Mesenchymal stem cell (in vitro differentiated cells and primary cell): ENCODE results near the gene ZEB2.
A peak's percentile ranks its signal among the peaks of the same experiment; 100 is the strongest.

ENCODE experiments used
- DNase-seq: peaks from one replicate; pipeline ENCODE4 v3.0.0-alpha.2; 2013
- H2AFZ ChIP-seq: one replicate; pipeline ENCODE4 v1.6.1; 2013; ENCODE audit warnings: low read depth, mild to moderate bottlenecking, control low read depth, inconsistent platforms, low read length, moderate library complexity
- H2AK5ac ChIP-seq: 2 replicates; pipeline ENCODE4 v1.6.1; 2013; ENCODE audit warnings: low read length, moderate library complexity, mild to moderate bottlenecking, inconsistent platforms; ENCODE audit not compliant: severe bottlenecking
- H2BK120ac ChIP-seq: one replicate; pipeline ENCODE4 v1.6.1; 2013; ENCODE audit warnings: low read depth, mild to moderate bottlenecking, inconsistent platforms, low read length, moderate library complexity
- H2BK12ac ChIP-seq, 2 experiments: one replicate each; pipeline ENCODE4 v1.6.1; 2013; ENCODE audit warnings: inconsistent platforms in 2 of 2, low read length in 2 of 2, mild to moderate bottlenecking in 2 of 2, moderate library complexity in 2 of 2, control low read depth in 1 of 2
- H2BK15ac ChIP-seq: one replicate; pipeline ENCODE4 v1.6.1; 2013; ENCODE audit warnings: mild to moderate bottlenecking, low read depth, inconsistent platforms; ENCODE audit not compliant: poor library complexity, severe bottlenecking
- H2BK5ac ChIP-seq: 2 replicates; pipeline ENCODE4 v1.6.1; 2013; ENCODE audit warnings: low read depth, mild to moderate bottlenecking, low read length, control low read depth, inconsistent platforms; ENCODE audit not compliant: poor library complexity, severe bottlenecking
- H3K14ac ChIP-seq, 2 experiments: one replicate each; pipeline ENCODE4 v1.6.1; 2013; ENCODE audit warnings: inconsistent platforms in 2 of 2, low read length in 2 of 2, control low read depth in 1 of 2, mild to moderate bottlenecking in 1 of 2, moderate library complexity in 1 of 2
- H3K18ac ChIP-seq, 2 experiments: one replicate each; pipeline ENCODE4 v1.6.1; 2013; ENCODE audit warnings: inconsistent platforms in 2 of 2, low read length in 2 of 2, control low read depth in 1 of 2, low read depth in 1 of 2, mild to moderate bottlenecking in 1 of 2
- H3K23ac ChIP-seq, 2 experiments: one replicate each; pipeline ENCODE4 v1.6.1; 2013; ENCODE audit warnings: inconsistent platforms in 2 of 2, low read length in 2 of 2, mild to moderate bottlenecking in 2 of 2, moderate library complexity in 2 of 2, control low read depth in 1 of 2
- H3K27ac ChIP-seq: 2 replicates; pipeline ENCODE4 v1.5.1; 2013; ENCODE audit warnings: mild to moderate bottlenecking, moderate library complexity, low read length, control low read depth, inconsistent platforms; ENCODE audit not compliant: poor library complexity, severe bottlenecking
- H3K27me3 ChIP-seq, 2 experiments: 2 replicates each; pipeline versions ENCODE4 v1.6.1 to v1.7.0; 2013; ENCODE audit warnings: low read length in 2 of 2, mild to moderate bottlenecking in 2 of 2, moderate library complexity in 2 of 2, control low read depth in 1 of 2, inconsistent platforms in 1 of 2; ENCODE audit not compliant: control insufficient read depth in 1 of 2, insufficient read depth in 1 of 2
- H3K36me3 ChIP-seq, 2 experiments: 2 replicates each; pipeline versions ENCODE4 v1.6.1 to v1.7.0; 2013; ENCODE audit warnings: low read length in 2 of 2, control low read depth in 1 of 2, inconsistent platforms in 1 of 2, low read depth in 1 of 2, mild to moderate bottlenecking in 1 of 2; ENCODE audit not compliant: insufficient read depth in 2 of 2, control insufficient read depth in 1 of 2
- H3K4ac ChIP-seq, 2 experiments: one replicate each; pipeline ENCODE4 v1.6.1; 2013; ENCODE audit warnings: inconsistent platforms in 2 of 2, low read length in 2 of 2, mild to moderate bottlenecking in 2 of 2, moderate library complexity in 2 of 2, control low read depth in 1 of 2, low read depth in 1 of 2
- H3K4me1 ChIP-seq: 2 replicates; pipeline ENCODE4 v1.6.1; 2013; ENCODE audit warnings: low read depth, low read length, control low read depth; ENCODE audit not compliant: control insufficient read depth, insufficient read depth
- H3K4me2 ChIP-seq: 2 replicates; pipeline ENCODE4 v1.6.1; 2013; ENCODE audit warnings: low read length, mild to moderate bottlenecking, inconsistent platforms; ENCODE audit not compliant: poor library complexity, severe bottlenecking
- H3K4me3 ChIP-seq, 2 experiments: 2 replicates each; pipeline versions ENCODE4 v1.5.1 to v1.7.0; 2013; ENCODE audit warnings: low read length in 2 of 2, mild to moderate bottlenecking in 2 of 2, control low read depth in 1 of 2, low read depth in 1 of 2; ENCODE audit not compliant: insufficient read depth in 1 of 2
- H3K79me1 ChIP-seq: replicated peaks from 2 replicates; pipeline ENCODE4 v1.6.1; 2013; ENCODE audit warnings: mild to moderate bottlenecking, control low read depth, low read length, inconsistent platforms; ENCODE audit not compliant: poor library complexity, severe bottlenecking
- H3K9ac ChIP-seq: 2 replicates; pipeline ENCODE4 v1.7.0; 2013; ENCODE audit warnings: mild to moderate bottlenecking, low read length, moderate library complexity
- H3K9me3 ChIP-seq: 2 replicates; pipeline ENCODE4 v1.7.0; 2013; ENCODE audit warnings: mild to moderate bottlenecking, low read length; ENCODE audit not compliant: control insufficient read depth
- H4K8ac ChIP-seq: one replicate; pipeline ENCODE4 v1.6.1; 2013; ENCODE audit warnings: inconsistent platforms, mild to moderate bottlenecking, low read length, moderate library complexity
- H4K91ac ChIP-seq: one replicate; pipeline ENCODE4 v1.6.1; 2013; ENCODE audit warnings: mild to moderate bottlenecking, low read length, inconsistent platforms
- WGBS: methylation state at CpG from one replicate; pipeline ENCODE4 v1.1.7; 2013; ENCODE audit warnings: mixed read lengths; 5-methylcytosine and 5-hydroxymethylcytosine counted together

Gene ZEB2

GRCh38 chr2:144509001-144509878, 10.7 kb downstream of the ZEB2 start:
- Histone ChIP-seq H2BK120ac (no peak overlapping the region), H3K4ac (no peak overlapping the region), H2AK5ac (peak overlapping the region; percentile 45), H3K4me2 (peak overlapping the region; percentile 36), H2BK15ac (no peak overlapping the region), H3K36me3 (peaks cover 0 to 4% of the 10 kb centered on the region in 2 experiments), H3K79me1 (peaks cover 5% of the 10 kb centered on the region), H3K27me3 (no peaks in the 10 kb centered on the region), H2BK5ac (no peak overlapping the region), H3K9me3 (no peaks in the 10 kb centered on the region), H3K27ac (peak overlapping the region; percentile 56), H3K9ac (peak overlapping the region; percentile 98), H2AFZ (no peak overlapping the region), H3K18ac (peak overlapping the region; percentile 45 to 53), H3K4me3 (peak overlapping the region in 1 of 2 experiments; percentile 87), H3K23ac (no peak overlapping the region), H2BK12ac (no peak overlapping the region), H4K91ac (no peak overlapping the region), H4K8ac (no peak overlapping the region), H3K14ac (no peak overlapping the region), H3K4me1 (peaks cover 21% of the 10 kb centered on the region)
- peak; percentile 70 for DNase-seq
- 57% methylated on average over 7 of the region's 10 CpGs for WGBS

GRCh38 chr2:144508172-144508851, 11.6 kb downstream of the ZEB2 start:
- Histone ChIP-seq H4K8ac (no peak overlapping the region), H2BK15ac (no peak overlapping the region), H2AK5ac (peak overlapping the region; percentile 1), H3K18ac (no peak overlapping the region), H2BK12ac (peak overlapping the region in 1 of 2 experiments; percentile 47), H3K36me3 (peaks cover 0 to 7% of the 10 kb centered on the region in 2 experiments), H3K4me3 (peak overlapping the region in 1 of 2 experiments; percentile 87), H2BK5ac (no peak overlapping the region), H3K9me3 (no peaks in the 10 kb centered on the region), H3K4me1 (peaks cover 20% of the 10 kb centered on the region), H4K91ac (peak overlapping the region; percentile 34), H3K14ac (no peak overlapping the region), H3K79me1 (peaks cover 7% of the 10 kb centered on the region), H3K4ac (no peak overlapping the region), H3K4me2 (no peak overlapping the region), H2AFZ (no peak overlapping the region), H3K27me3 (no peaks in the 10 kb centered on the region), H3K27ac (no peak overlapping the region), H2BK120ac (no peak overlapping the region), H3K9ac (peak overlapping the region; percentile 98), H3K23ac (no peak overlapping the region)
- 83% methylated on average over 15 of the region's 15 CpGs for WGBS
- no peak for DNase-seq

DNA sequence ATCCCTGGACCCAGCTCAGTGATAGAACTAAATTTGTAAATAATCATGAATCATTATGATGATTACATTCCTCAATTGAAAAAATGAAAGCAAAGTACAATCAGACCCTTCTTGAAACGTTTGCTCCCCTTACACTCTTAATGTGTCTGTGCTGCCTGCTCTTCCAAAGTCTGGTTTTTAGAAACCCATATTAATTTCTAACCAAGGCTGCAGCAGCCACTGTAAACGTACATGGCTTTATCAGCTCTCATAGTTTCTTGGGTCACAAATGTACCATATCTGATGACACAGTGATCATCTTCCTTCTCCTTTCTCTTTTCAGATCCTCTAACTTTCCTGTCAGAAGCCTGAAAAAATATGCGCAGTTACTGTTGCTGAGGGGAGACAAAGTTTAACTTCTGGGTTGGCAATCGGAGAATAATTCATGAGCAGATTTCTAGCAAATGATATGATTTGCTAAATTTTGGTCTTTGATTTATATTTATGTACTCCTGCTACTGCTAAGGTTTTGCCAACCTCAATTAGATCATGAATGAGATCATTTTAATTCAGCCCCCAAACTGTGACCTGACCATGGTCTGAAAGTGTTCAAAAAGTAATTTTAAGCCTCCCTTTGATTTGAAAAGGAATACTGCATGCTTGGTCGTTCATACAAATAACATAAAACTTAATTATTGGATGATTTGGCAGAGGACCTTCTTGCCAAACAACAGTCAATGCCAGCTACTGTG, 12.3 kb downstream of the ZEB2 start:
- Histone ChIP-seq H3K14ac (no peak overlapping the region), H4K91ac (peak overlapping the region; percentile 34), H3K4me2 (no peak overlapping the region), H3K9ac (peak overlapping the region; percentile 98), H4K8ac (no peak overlapping the region), H3K9me3 (no peaks in the 10 kb centered on the region), H3K36me3 (peaks cover 0 to 7% of the 10 kb centered on the region in 2 experiments), H2BK15ac (no peak overlapping the region), H2BK12ac (peak overlapping the region in 1 of 2 experiments; percentile 47), H2AK5ac (no peak overlapping the region), H3K4me1 (peaks cover 17% of the 10 kb centered on the region), H2AFZ (no peak overlapping the region), H3K27ac (no peak overlapping the region), H3K4ac (peak overlapping the region in 1 of 2 experiments; percentile 21), H3K27me3 (no peaks in the 10 kb centered on the region), H3K18ac (no peak overlapping the region), H3K79me1 (peaks cover 7% of the 10 kb centered on the region), H3K4me3 (peak overlapping the region in 1 of 2 experiments; percentile 87), H2BK120ac (no peak overlapping the region), H3K23ac (no peak overlapping the region), H2BK5ac (no peak overlapping the region)
- WGBS = 55% methylated on average over 3 of the region's 5 CpGs
- DNase-seq = no peak
